Breast epithelium (tissue), 4 donors: ENCODE measurements around the gene REXO1. TPM values are rescaled to one million over a fixed set of nuclear protein-coding genes. Genes with fewer than 3 reads are reported as not detected.

ENCODE experiments used
- DNase-seq, 2 donors: peaks; one replicate each; pipeline ENCODE4 v3.0.0-alpha.2; 2019; ENCODE audit warnings: low spot score in 2 of 2
- H3K27ac ChIP-seq, 2 donors: fragments of 200-600 bp; sonication (generic) in 1 of 2; one replicate each; pipeline ENCODE4 v1.5.1; 2016 to 2019; ENCODE audit warnings: mild to moderate bottlenecking in 1 of 2
- H3K27me3 ChIP-seq, 2 donors: fragments of 200-600 bp; sonication (generic) in 1 of 2; one replicate each; pipeline versions ENCODE4 v1.5.1 to v1.6.0; 2017 to 2019; ENCODE audit warnings: control low read depth in 1 of 2, mild to moderate bottlenecking in 1 of 2
- H3K36me3 ChIP-seq: fragments of 200-600 bp; one replicate; pipeline ENCODE4 v1.5.1; 2019
- H3K4me1 ChIP-seq, 2 donors: fragments of 200-600 bp; sonication (generic); one replicate each; pipeline ENCODE4 v1.5.1; 2016 to 2019; ENCODE audit warnings: control low read depth in 1 of 2
- H3K4me3 ChIP-seq, 3 donors: fragments of 200-600 bp; sonication (generic); 1 replicate in 2 of 3; 2 replicates in 1 of 3; pipeline ENCODE4 v1.5.1; 2016 to 2019; ENCODE audit warnings: mild to moderate bottlenecking in 3 of 3, moderate library complexity in 2 of 3
- H3K9me3 ChIP-seq, 2 donors: fragments of 200-600 bp; sonication (generic) in 1 of 2; one replicate each; pipeline ENCODE4 v1.5.1; 2016 to 2019; ENCODE audit warnings: control low read depth in 1 of 2
- POLR2A ChIP-seq: fragments of 450-650 bp; IDR thresholded peaks from one replicate; pipeline ENCODE4 v1.6.1; 2016; ENCODE audit warnings: antibody characterized with exemption, mild to moderate bottlenecking, moderate library complexity
- POLR2AphosphoS5 ChIP-seq, 3 donors: sonication (generic); formaldehyde crosslinking; IDR thresholded peaks; one replicate each; pipeline ENCODE4 v1.6.1; 2017; ENCODE audit warnings: antibody characterized with exemption in 3 of 3
- intact Hi-C: fragments of 100-400 bp; cut with DNase I; formaldehyde crosslinking; loops from one replicate; pipeline ENCODE4 v1.15.1; 2023; ENCODE audit warnings: low total_unique reads
- total RNA-seq, 3 donors: library from RNA; depleted of rRNA; stranded (reverse); fragments of >200 nt; gene quantifications; one replicate each; pipeline ENCODE4 v1.1.0, GENCODE V29; 2016
- TF ChIP-seq, protein P1 (sequence below), 3 donors: fragments of 450-650 bp; IDR thresholded peaks; one replicate each; pipeline ENCODE4 v1.5.1; 2016 to 2017; ENCODE audit warnings: antibody characterized with exemption in 3 of 3, mild to moderate bottlenecking in 3 of 3, moderate library complexity in 3 of 3

Gene REXO1
- total RNA-seq, 3 donors from 2014 or later: 10.4 to 25.2 (median 19.7) TPM

- no peak for DNase-seq
- intact Hi-C loops: no loop called here
- Histone ChIP-seq H3K36me3 (no peaks in the 10 kb centered on the region), H3K4me3 (peak overlapping the region in 2 of 3 donors; percentile 56 to 78), H3K9me3 (no peaks in the 10 kb centered on the region), H3K4me1 (peaks cover 14 to 23% of the 10 kb centered on the region in 2 donors), H3K27me3 (no peaks in the 10 kb centered on the region), H3K27ac (peak overlapping the region; percentile 93 to 95)
- TF ChIP-seq POLR2A (no peak), POLR2AphosphoS5 (IDR thresholded peaks at IDR 0.05) (no peak)
- TF ChIP-seq, protein P1, sequence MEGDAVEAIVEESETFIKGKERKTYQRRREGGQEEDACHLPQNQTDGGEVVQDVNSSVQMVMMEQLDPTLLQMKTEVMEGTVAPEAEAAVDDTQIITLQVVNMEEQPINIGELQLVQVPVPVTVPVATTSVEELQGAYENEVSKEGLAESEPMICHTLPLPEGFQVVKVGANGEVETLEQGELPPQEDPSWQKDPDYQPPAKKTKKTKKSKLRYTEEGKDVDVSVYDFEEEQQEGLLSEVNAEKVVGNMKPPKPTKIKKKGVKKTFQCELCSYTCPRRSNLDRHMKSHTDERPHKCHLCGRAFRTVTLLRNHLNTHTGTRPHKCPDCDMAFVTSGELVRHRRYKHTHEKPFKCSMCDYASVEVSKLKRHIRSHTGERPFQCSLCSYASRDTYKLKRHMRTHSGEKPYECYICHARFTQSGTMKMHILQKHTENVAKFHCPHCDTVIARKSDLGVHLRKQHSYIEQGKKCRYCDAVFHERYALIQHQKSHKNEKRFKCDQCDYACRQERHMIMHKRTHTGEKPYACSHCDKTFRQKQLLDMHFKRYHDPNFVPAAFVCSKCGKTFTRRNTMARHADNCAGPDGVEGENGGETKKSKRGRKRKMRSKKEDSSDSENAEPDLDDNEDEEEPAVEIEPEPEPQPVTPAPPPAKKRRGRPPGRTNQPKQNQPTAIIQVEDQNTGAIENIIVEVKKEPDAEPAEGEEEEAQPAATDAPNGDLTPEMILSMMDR (IDR thresholded peaks at IDR 0.05): no peak
Measured at GRCh38 chr19:1854039-1854541, 5.8 kb upstream of the REXO1 start.

- intact Hi-C loops: no loop called here
- Histone ChIP-seq H3K9me3 (no peaks in the 10 kb centered on the region), H3K4me1 (peaks cover 14 to 23% of the 10 kb centered on the region in 2 donors), H3K36me3 (no peaks in the 10 kb centered on the region), H3K27ac (peak overlapping the region; percentile 93 to 95), H3K4me3 (peak overlapping the region in 1 of 3 donors; percentile 29), H3K27me3 (no peaks in the 10 kb centered on the region)
- TF ChIP-seq POLR2A: no peak
- TF ChIP-seq, protein P1 (IDR thresholded peaks at IDR 0.05): peak; percentile 86 to 94 (median 94)
- peak in 1 of 3 donors; percentile 23 for TF ChIP-seq POLR2AphosphoS5 (IDR thresholded peaks at IDR 0.05)
- peak; percentile 79 to 87 for DNase-seq
Measured at GRCh38 chr19:1853295-1854038, 5.2 kb upstream of the REXO1 start.

GRCh38 chr19:1852581-1853128 is 4.4 kb upstream of the REXO1 start:
- Histone ChIP-seq H3K27ac (peak overlapping the region in 1 of 2 donors; percentile 17), H3K4me1 (peaks cover 12 to 23% of the 10 kb centered on the region in 2 donors), H3K27me3 (no peaks in the 10 kb centered on the region), H3K4me3 (no peak overlapping the region), H3K36me3 (no peaks in the 10 kb centered on the region), H3K9me3 (no peaks in the 10 kb centered on the region)
- no peak for DNase-seq
- intact Hi-C loops: no loop called here
- TF ChIP-seq POLR2A (no peak), POLR2AphosphoS5 (IDR thresholded peaks at IDR 0.05) (no peak)
- TF ChIP-seq, protein P1 (IDR thresholded peaks at IDR 0.05): no peak

GRCh38 chr19:1851654-1852580 is 3.6 kb upstream of the REXO1 start:
- Histone ChIP-seq H3K4me3 (peak overlapping the region in 2 of 3 donors; percentile 31 to 47), H3K9me3 (no peaks in the 10 kb centered on the region), H3K36me3 (no peaks in the 10 kb centered on the region), H3K27me3 (no peaks in the 10 kb centered on the region), H3K27ac (peak overlapping the region in 1 of 2 donors; percentile 17), H3K4me1 (peaks cover 7 to 28% of the 10 kb centered on the region in 2 donors)
- no peak for DNase-seq
- intact Hi-C loops: no loop called here
- TF ChIP-seq POLR2A: no peak
- no peak for TF ChIP-seq POLR2AphosphoS5 (IDR thresholded peaks at IDR 0.05)
- TF ChIP-seq, protein P1 (IDR thresholded peaks at IDR 0.05): no peak
